GDM1 (cell line): ENCODE results near the gene TGFB1I1.

Experiments used
- DNase-seq: peaks from one replicate; lab custom pipeline; 2025; lab: John Stamatoyannopoulos, UW

TGFB1I1 gene

DNA sequence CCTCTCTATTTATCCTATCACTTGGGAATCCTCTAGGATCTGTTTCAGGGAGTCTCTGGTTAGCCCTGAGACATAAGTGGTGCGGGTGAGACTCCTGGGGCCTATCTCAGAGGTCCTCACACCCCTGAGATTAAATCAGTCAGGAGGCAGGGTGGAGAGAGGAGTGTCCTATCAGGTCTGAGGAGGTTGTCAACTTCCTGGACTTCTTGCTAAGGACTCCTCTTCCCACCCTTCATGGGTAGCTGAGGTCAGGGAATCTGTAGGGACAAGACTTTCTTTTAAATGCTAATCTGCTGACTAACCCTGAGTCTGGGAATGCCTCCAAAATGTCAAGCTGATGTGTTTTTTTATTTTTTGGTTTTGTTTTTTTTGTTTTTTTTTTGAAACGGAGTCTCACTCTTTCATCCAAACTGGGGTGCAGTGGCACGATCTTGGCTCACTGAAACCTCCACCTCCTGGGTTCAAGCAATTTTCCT, 19.3 kb upstream of the TGFB1I1 start:
- no peak for DNase-seq

DNA sequence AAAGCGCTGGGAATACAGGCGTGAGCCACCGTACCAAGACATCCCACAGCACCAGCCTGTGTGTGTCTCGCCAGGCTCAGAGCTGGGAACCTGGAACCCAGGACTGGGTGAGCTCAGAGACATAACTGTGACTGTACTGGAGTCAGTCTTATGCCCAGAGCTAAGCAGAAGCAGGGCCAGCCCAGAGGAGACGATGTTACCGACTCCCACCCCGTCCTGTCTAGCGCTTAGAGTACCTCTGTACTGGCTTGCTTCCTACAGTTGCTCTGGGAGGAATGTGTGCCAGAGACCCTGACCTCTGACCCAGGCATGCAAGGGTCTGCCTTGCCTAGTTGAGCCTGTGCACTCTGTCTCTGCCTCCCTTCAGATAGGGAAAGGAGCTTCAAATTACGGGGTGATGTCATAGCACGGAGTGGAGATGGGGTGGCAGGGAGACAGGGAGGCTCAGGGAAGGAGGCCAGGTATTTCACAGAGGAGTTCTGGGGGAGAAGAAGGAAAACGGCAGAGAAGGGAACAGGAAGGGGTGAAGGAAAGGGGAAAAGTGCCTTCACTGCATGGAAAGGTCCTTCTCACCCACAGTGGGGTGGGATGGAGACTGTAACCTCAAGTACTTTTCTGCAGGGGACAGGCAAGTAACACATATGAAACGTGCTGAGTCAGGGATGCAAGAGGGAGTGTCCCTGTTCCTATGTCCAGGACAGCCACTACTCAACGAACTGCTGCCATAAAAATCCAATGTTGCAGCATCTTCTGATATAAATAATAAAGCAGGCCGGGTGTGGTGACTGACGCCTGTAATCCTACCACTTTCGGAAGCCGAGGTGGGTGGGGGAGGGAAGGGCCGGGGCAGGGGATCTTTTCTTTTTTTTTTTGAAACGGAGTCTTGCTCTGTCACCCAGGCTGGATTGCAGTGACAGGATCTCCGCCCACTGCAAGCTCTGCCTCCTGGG, 18.4 kb upstream of the TGFB1I1 start:
- no peak for DNase-seq

DNA sequence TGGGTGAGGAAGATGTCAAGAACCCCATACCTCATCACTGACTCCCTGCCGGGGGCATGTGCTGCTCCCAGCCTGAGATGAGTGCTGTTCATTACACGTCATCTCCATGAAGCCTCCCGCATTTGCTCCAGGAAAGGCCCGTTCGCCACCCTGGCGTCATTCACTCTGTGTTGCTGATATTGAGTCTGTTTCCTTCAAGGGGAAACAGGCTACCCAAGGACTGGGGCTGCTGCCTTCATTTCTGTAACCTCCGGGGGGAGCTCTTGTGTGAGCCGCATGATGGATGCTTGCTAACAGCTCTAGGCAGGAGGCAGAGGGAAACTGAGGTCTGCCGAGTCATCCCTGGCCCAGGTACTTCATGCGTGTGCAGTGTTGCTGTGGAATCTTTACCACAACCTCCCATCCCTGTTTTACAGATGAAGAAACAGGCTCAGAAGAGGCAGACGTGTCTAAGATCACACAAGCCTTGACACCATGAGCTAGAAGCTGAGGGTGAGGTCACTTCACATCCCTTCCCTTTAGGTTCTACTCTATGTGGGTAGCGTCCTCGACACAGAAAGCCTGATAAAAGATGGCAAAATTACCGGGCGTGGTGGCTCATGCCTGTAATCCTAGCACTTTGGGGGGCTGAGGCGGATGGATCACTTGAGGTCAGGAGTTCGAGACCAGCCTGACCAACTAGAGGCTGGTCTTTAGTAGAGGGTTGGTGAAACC, 16.2 kb upstream of the TGFB1I1 start:
- peak; percentile 17 for DNase-seq

DNA sequence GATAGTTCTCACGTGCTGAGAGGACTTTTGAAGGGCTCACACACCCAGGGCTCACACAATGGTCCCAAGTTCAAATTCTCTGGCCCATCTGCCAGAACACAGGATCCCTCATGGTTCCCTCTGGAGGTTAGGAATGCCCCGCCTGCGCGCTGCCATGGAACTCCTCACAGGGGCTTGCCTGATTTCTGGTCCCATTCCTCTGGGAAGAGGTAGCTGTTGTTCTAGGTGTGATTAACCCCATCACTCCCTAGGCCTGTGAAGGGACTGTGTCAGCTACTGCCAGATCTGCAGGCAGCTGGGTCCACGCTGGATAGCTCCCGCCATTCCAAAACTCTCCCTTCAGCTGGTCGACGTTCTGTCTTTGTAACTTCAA, 15.0 kb upstream of the TGFB1I1 start:
- no peak for DNase-seq

DNA sequence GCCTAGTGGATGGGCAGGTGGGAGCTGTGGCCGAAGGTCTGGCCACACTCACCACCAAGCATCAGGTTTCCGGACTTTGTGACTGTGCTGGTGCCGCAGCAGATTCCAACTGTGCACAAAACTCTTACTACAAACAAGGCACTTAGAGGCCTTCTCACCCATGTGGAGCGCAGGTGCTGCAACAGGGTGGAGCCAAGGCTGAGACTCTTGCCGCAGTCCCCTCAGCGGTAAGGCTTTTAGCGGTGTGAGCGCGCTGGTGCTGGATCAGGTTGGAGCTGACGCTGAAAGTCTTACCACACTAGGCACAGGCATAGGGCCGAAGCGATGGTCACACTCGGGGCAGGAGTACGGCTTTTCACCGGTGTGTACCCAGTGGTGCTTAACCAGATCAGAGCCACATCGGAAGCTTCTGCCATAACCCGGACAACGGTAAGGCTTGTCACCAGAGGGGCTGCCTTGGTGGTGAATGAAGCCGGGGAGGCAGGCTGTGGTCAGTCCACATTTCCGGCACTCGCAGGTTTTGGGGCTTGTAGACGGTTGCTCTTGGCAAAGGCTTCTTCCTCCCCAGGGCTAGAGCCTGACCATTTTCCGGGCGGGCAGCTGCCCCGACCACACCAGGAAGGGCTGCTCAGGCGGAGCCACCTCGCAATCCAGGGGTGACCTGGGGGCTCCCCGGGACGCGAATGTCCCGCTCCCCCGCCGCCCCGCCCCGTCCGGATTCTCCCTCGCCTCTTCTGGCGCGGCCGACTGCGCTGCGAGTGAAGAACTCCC, 13.7 kb upstream of the TGFB1I1 start:
- peak; percentile 64 for DNase-seq

DNA sequence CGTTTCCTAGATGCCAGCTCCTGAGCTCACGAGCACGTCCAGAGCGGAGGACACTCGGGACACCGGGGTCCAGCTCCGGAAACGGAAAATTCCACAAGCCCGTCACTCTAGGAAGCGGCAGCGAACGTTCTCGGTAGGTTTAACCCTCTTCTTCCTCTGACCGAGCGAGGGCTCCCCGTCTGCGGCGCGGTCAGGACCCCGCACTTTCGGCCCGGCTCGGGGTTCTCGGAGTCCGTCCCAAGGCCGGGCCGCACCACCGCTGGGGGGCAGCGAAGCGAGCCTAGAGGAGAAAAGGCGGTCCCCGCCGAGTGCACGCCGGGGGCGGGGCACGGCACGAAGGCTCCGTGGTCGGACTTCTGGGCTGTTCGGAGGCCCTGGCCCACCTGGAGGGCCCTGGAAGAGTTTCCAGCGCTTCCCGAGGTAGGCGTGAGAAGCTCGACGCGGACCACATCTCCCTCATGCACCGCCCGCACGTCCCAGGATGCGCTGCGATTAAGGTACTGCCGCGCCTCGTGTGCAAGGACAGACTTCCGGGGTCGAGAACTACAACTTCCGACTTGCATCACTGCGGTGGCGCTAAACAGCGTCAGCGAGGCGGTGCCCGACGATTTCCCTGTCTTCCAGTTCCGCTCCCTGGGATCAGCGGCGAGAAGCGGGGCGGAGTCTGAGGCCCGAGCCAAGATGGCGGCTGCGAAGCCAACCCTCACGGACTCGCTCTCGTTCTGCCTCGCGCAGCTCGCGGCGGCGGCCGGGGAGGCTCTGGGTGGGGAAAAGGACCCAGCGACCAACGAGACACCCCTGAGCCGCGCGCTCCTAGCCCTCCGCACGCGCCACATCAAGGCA, 12.9 kb upstream of the TGFB1I1 start, which contains the start of gene ARMC5:
Gene ARMC5, plus strand, starts transcription at position 658 of the 843 bp plus-strand sequence. Its CDS starts 24 bp downstream, at position 682.
- DNase-seq = peak; percentile 96

DNA sequence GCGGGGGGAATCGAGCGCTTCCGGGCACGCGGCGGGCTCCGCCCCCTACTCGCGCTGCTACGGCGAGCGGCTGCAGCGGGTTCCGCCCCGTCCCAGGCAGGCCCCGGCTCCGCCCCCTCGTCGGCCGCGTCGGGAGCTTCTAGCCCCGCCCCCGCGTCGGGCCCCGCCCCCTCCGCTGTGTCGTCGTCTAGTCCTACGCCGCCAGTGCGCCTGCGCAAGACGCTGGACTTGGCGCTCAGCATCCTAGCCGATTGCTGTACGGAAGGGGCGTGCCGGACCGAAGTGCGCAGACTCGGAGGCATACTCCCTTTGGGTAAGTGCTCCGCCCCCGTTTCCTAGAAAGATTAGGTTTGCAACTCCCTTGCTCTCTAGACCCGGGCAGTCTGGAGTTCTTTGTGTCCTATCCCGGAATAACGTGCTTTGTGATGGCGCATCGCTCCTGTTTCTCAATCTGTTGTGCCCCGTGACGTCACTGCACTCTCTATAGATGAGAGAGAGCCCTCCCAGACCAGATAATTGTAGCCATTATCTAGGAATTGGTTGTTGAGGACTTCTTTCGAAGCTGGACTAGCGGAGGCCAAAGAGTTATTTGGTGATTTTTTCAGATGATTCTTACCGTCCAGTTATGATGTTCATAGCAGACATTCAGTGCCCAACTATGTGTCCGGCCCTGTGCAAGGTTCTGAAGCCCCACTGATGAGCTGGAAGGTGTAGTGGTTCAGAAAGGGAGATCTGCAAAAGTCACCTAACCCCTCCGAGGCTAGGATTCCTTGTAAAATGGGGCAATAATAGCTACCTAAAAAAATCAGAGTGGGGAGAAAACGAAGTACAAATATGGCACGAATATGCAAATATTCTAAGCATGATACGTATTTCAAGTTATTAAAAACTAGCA, 12.0 kb upstream of the TGFB1I1 start:
- DNase-seq = peak; percentile 99

DNA sequence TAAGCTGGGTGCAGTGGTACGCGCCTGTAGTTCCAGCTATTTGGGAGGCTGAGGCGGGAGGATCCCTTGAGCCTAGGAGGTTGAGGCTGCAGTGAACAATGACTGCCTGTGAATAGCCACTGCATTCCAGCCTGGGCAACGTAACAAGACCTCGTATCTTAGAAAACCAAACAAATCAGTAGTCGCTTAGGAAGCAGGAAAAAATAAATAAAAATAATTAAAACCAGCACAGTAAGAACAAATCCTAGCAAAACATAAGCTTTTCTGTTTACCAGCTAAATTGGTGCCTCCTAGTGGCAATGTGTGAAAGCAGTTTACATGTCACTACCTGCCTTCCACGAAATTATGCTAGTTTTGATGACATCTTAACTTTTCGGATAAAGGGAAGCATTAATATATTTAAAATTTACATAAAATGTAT, 11.4 kb upstream of the TGFB1I1 start:
- no peak for DNase-seq

DNA sequence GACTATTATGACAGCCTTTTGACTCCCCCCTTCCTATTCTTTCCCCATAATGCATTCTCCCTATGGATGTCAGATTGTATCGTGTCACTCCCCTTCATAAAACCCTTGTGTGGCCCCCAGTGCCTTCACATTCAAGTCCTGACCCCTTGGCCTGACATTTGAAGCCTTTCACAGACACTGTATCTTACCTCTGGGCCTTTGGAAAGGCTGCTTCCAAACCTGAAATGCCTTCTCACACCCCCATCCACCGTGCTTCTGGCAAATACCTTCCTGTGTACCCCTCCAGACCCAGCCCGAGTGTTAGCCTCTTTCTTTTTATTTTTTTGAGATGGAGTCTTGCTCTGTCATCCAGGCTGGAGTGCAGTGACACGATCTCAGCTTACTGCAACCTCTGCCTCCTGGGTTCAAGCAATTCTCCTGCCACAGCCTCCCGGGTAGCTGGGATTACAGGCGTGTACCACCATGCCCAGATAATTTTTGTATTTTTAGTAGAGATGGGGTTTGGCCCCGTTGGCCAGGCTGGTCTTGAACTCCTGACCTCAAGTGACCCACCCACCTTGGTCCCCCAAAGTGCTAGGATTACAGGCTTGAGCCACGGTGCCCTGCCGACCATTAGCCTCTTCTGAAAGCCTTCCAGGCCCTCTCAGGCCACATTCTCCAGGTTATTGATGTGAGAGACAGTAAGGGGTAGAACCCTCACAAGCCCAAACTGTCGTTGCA, 10.6 kb upstream of the TGFB1I1 start:
- DNase-seq = no peak

DNA sequence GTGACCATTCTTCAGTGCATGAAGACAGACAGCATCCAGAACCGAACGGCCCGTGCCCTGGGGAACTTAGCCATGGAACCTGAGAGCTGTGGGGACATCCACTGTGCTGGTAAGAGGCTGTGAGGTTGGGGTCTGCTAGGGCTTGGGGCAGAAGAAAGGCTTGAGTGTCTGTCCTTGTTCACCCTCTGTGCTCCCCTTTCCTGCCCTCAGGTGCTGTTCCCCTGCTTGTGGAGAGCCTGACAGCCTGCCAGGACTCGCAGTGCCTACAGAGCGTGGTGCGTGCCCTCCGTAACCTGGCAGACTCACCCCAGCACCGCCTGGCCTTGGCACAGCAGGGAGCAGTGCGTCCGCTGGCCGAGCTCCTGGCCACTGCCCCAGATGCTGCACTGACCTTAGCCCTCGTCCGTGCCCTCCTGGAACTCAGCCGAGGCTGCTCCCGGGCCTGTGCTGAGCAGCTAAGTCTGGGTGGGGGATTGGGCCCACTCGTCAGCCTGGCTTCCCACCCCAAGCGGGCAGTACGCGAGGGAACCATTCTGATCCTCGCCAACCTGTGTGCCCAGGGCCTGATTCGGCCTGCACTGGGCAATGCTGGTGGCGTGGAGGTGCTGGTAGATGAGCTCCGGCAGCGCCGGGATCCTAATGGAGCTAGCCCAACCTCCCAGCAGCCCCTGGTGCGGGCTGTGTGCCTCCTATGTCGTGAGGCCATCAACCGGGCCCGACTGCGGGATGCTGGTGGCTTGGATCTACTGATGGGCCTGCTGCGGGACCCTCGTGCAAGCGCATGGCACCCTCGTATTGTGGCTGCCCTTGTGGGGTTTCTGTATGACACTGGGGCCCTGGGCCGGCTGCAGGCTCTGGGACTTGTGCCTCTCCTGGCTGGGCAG, 9.8 kb upstream of the TGFB1I1 start:
- DNase-seq = no peak

DNA sequence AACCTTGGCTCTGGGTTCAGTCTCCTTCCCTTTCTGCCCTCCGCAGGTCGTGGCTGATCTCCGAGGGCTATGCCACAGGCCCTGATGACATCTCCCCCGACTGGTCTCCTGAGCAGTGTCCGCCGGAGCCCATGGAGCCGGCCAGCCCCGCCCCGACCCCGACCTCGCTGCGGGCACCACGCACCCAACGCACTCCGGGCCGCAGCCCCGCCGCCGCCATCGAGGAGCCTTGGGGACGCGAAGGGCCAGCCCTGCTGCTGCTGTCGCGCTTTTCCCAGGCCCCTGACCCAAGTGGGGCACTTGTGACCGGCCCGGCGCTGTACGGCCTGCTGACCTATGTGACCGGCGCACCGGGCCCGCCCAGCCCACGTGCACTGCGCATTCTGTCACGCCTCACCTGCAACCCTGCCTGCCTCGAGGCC, 7.6 kb upstream of the TGFB1I1 start:
- DNase-seq = no peak

DNA sequence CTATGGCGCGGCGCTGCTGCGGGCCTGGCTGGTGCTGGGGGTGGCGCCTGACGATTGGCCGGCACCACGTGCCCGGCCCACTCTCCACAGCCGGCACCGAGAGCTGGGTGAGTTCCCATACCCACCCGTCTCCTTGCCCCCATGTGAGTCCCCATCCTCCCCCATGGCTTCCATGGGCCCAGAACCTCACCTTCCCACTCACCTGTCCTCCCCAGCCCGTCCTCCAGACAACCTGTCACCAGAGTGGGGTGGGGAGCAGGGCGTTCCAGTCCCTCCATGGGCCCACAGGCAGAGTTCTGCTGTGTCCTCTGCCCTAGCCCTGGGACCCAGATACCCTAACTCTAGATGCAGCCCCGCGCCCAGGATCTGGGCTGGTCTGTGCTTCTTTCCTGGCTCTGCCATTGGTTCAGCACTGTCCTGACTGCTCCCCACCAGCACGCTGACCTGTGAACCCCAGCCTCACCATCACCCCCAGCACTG, 7.1 kb upstream of the TGFB1I1 start:
- no peak for DNase-seq

DNA sequence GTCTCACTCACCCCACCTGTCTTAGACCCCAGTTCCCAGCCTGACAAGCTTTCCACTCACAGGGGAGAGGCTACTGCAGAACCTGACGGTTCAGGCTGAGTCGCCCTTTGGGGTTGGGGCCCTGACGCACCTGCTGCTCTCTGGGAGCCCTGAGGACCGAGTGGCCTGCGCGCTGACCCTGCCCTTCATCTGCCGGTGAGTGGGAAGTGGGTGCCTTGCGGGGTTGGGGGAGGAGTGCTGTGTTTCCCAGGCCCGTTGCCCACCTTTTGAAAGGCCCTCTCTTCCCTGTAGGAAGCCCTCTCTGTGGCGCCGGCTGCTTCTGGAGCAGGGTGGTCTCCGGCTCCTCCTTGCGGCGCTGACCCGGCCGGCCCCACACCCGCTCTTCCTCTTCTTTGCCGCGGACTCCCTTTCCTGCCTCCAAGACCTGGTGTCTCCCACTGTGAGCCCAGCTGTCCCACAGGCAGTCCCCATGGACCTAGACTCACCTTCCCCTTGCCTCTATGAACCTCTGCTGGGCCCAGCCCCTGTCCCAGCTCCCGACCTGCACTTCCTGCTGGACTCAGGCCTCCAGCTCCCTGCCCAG, 6.1 kb upstream of the TGFB1I1 start:
- DNase-seq = no peak

DNA sequence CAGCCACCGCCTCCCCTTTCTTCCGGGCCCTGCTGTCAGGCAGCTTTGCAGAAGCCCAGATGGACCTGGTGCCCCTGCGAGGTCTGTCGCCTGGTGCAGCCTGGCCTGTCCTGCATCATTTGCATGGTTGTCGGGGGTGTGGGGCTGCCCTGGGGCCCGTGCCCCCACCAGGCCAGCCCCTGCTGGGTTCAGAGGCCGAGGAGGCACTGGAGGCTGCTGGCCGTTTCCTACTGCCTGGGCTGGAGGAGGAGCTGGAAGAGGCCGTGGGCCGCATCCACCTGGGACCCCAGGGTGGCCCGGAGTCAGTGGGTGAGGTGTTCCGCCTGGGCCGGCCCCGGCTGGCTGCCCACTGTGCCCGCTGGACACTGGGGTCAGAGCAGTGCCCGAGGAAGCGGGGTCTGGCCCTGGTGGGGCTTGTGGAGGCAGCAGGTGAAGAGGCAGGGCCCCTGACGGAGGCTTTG, 5.5 kb upstream of the TGFB1I1 start:
- DNase-seq = no peak

DNA sequence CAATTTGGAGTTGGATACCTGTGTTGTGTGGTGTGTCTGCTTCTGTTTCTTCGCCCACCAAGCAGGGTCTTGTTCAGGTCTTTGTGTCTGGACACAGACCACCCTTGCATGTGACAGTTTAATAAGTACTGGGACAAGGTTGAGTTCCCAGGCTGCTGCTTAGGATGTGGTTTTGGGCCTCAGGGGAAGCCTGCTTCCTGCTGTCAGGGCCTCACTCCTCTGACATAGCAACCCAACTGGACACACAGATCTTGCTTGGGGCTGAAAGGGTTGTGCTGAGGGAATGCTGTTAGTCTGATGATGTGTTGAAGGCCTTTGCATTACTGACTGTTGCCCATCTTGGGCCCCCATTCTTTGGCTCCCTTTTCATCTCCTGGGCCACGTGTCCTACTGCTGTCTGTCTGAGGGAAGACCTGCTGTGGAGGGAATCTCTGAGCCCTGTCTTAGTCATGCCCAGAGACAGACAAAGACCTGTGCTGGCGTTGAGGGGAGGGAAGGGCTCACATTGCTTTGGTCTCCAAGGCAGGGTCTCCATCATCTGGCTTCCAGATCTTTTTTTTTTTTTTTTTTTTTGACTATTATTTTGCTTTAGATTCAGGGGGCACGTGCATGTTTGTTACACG, 4.7 kb upstream of the TGFB1I1 start:
- DNase-seq = peak; percentile 70

DNA sequence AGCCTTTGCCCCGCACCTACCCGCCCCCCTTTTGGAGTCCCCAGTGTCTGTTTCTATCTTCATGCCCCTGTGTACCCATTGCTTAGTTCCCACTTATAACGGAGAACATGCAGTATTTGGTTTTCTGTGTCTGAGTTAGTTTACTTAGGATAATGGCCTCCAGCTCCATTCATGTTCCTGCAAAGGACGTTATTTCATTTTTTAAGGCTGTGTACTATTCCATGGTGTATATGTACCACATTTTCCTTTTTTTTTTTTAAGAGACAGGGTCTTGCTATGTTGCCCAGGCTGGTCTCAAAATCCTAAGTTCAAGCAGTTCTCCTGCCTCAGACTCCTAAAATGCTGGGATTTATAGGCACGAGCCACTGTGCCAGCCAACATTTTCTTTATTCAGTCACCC, 4.1 kb upstream of the TGFB1I1 start:
- no peak for DNase-seq

DNA sequence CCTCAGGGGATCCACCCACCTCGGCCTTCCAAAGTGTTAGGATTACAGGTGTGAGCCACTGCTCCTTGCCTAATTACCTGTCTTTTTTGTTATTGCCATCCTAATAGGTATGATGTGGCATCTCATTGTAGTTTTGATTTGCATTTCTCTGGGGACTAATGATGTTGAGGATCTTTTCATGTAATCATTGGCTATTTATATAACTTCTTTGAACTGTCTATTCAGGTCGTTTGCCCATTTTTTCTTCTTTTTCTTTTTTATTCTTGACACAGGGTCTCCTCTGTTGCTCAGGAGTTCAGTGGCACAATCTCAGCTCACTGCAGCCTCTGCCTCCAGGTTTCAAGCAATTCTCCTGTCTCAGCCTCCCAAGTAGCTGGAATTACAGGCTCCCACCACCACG, 1.3 kb upstream of the TGFB1I1 start:
- no peak for DNase-seq
